PC-3 (cell line): ENCODE results near the gene PIGZ.

Experiments used
- CTCF ChIP-seq: fragments of 300-600 bp; sonication (generic); conservative IDR thresholded peaks from 2 replicates; pipeline ENCODE4 v1.5.1; 2017; ENCODE audit warnings: antibody characterized with exemption, low read depth, mild to moderate bottlenecking, low read length
- EZH2 ChIP-seq: fragments of 300-600 bp; sonication (generic); IDR thresholded peaks from one replicate; pipeline ENCODE4 v1.6.1; 2017; ENCODE audit warnings: antibody characterized with exemption, mild to moderate bottlenecking, low read length; ENCODE audit not compliant: unreplicated experiment

- no peak for TF ChIP-seq CTCF
- no peak for TF ChIP-seq EZH2
Measured at GRCh38 chr3:196983186-196983585, 14.6 kb upstream of the PIGZ start.
